Thoracic aorta (tissue), 2 donors: ENCODE measurements around the gene ZNF212. TPM values are rescaled to one million over a fixed set of nuclear protein-coding genes. Genes with fewer than 3 reads are reported as not detected.
"Not testable (repeated sequence)": the region's sequence is repeated elsewhere in the genome, so short reads cannot be mapped to it uniquely, and the experiment has no call there.

ENCODE experiments used
- ATAC-seq: fragments of 150-250 bp; one replicate; pipeline ENCODE4 v1.8.0; 2017; ENCODE audit warnings: low read depth; ENCODE audit not compliant: insufficient number of reproducible peaks, low FRiP score
- DNase-seq: peaks from one replicate; pipeline ENCODE4 v3.0.0-alpha.2; 2020; ENCODE audit warnings: low spot score
- H3K27ac ChIP-seq, 2 donors: fragments of 200-600 bp; sonication (generic); 1 replicate in 1 of 2; 2 replicates in 1 of 2; pipeline ENCODE4 v1.5.1; 2016; ENCODE audit warnings: mild to moderate bottlenecking in 2 of 2, moderate library complexity in 2 of 2
- H3K27me3 ChIP-seq: fragments of 200-600 bp; sonication (generic); replicated peaks from 2 replicates; pipeline ENCODE4 v1.6.0; 2016; ENCODE audit warnings: mild to moderate bottlenecking; ENCODE audit not compliant: insufficient read depth
- H3K36me3 ChIP-seq: fragments of 200-600 bp; sonication (generic); one replicate; pipeline ENCODE4 v1.5.1; 2016
- H3K4me1 ChIP-seq, 2 donors: fragments of 200-600 bp; sonication (generic); 1 replicate in 1 of 2; 2 replicates in 1 of 2; pipeline versions ENCODE4 v1.5.1 to v1.6.0; 2016; ENCODE audit warnings: low read depth in 2 of 2, mild to moderate bottlenecking in 1 of 2; ENCODE audit not compliant: control insufficient read depth in 1 of 2
- H3K4me3 ChIP-seq: fragments of 200-600 bp; sonication (generic); 2 replicates; pipeline ENCODE4 v1.5.1; 2016; ENCODE audit warnings: mild to moderate bottlenecking
- H3K9me3 ChIP-seq: fragments of 200-600 bp; sonication (generic); 2 replicates; pipeline ENCODE4 v1.5.1; 2016
- total RNA-seq, 2 donors: library from RNA; depleted of rRNA; stranded (reverse); fragments of >200 nt; gene quantifications; one replicate each; pipeline versions ENCODE4 v1.1.0 to v1.2.3, GENCODE V29; 2016
- TF ChIP-seq, protein P1 (sequence below): fragments of 200-600 bp; sonication (generic); IDR thresholded peaks from one replicate; pipeline ENCODE4 v1.5.1; 2019; ENCODE audit warnings: antibody characterized with exemption

Gene ZNF212
- total RNA-seq, 2 donors from 2014 or later: 6.6 to 8.3 TPM

DNA sequence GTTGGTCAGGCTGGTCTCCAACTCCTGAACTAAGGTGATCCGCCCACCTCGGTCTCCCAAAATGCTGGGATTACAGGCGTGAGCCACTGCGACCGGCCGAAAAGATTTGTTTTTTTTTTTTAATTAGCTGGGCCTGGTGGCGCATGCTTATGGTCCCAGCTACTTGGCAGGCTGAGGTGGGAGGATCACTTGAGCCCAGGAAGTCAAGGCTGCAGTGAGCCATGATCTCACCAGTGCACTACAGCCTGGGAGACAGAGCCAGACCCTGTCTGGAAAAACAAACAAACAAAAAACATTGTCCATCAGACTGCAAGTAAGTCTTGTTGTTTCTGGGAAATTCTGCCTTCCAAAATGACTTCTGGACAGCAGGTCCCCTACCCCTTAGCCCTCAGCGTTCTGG is 16.3 kb upstream of the ZNF212 start:
- Histone ChIP-seq H3K4me3 (no peak overlapping the region), H3K4me1 (no peaks in the 10 kb centered on the region), H3K27me3 (no peaks in the 10 kb centered on the region), H3K9me3 (no peaks in the 10 kb centered on the region), H3K27ac (no peak overlapping the region), H3K36me3 (peaks cover 40% of the 10 kb centered on the region)
- TF ChIP-seq, protein P1, sequence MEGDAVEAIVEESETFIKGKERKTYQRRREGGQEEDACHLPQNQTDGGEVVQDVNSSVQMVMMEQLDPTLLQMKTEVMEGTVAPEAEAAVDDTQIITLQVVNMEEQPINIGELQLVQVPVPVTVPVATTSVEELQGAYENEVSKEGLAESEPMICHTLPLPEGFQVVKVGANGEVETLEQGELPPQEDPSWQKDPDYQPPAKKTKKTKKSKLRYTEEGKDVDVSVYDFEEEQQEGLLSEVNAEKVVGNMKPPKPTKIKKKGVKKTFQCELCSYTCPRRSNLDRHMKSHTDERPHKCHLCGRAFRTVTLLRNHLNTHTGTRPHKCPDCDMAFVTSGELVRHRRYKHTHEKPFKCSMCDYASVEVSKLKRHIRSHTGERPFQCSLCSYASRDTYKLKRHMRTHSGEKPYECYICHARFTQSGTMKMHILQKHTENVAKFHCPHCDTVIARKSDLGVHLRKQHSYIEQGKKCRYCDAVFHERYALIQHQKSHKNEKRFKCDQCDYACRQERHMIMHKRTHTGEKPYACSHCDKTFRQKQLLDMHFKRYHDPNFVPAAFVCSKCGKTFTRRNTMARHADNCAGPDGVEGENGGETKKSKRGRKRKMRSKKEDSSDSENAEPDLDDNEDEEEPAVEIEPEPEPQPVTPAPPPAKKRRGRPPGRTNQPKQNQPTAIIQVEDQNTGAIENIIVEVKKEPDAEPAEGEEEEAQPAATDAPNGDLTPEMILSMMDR: no peak
- ATAC-seq (no peak), DNase-seq (no peak)

DNA sequence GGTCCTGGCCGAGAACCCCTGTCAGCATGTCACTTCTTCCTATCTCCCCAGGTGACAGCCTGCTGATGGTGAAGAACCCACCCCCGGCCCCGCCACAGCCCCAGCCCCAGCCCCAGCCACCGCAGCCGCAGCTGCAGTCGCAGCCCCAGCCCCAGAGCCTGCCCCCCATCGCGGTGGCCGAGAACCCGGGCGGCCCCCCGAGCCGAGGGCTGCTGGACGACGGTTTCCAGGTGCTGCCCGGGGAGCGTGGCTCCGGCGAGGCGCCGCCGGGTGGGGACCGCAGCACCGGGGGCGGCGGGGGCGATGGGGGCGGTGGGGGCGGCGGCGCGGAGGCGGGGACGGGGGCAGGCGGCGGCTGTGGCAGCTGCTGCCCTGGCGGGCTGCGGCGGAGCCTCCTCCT is 15.7 kb upstream of the ZNF212 start:
- TF ChIP-seq, protein P1: no peak
- DNase-seq: no peak
- H3K27ac ChIP-seq: no peak overlapping the region
- no peaks in the 10 kb centered on the region for H3K27me3 ChIP-seq
- H3K4me1 ChIP-seq: no peaks in the 10 kb centered on the region
- no peaks in the 10 kb centered on the region for H3K9me3 ChIP-seq
- peaks cover 35% of the 10 kb centered on the region for H3K36me3 ChIP-seq
- H3K4me3 ChIP-seq: no peak overlapping the region
- no peak for ATAC-seq

DNA sequence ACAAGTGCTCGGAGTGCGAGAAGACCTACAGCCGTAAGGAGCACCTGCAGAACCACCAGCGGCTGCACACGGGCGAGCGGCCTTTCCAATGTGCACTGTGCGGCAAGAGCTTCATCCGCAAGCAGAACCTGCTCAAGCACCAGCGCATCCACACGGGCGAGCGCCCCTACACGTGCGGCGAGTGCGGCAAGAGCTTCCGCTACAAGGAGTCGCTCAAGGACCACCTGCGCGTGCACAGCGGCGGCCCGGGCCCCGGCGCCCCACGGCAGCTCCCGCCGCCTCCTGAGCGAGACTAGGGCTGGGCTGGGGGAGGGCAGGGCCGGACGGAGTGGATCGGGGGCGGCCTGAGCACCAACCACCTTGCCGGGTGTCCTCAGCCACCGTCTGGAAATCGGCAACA is 15.1 kb upstream of the ZNF212 start:
- TF ChIP-seq, protein P1: no peak
- Histone ChIP-seq H3K27ac (no peak overlapping the region), H3K4me3 (no peak overlapping the region), H3K27me3 (no peaks in the 10 kb centered on the region), H3K4me1 (no peaks in the 10 kb centered on the region), H3K9me3 (no peaks in the 10 kb centered on the region), H3K36me3 (peaks cover 29% of the 10 kb centered on the region)
- ATAC-seq: no peak
- no peak for DNase-seq

DNA sequence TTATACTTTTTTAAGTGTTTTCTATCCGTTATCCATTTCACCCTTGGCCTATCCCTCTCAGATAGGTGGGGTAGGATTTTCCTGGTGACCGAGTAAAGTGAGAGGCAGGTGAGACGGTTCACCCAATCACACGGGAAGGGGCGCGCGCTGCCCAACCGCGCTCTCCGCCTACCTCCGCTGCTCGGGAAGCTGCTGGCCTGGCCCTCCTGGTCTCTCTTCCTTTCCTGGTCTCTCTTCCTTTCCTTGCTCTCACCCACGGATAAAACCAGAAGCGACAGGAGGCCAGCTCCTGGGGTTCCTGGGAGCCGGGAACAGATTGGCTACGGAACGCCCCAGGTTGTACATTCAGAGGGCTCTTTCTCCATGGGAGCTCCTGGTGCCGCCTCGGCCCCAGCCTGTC is 14.3 kb upstream of the ZNF212 start:
- Histone ChIP-seq H3K9me3 (no peaks in the 10 kb centered on the region), H3K27me3 (no peaks in the 10 kb centered on the region), H3K4me1 (no peaks in the 10 kb centered on the region), H3K4me3 (no peak overlapping the region), H3K36me3 (peaks cover 27% of the 10 kb centered on the region), H3K27ac (no peak overlapping the region)
- ATAC-seq (no peak), DNase-seq (no peak)
- TF ChIP-seq, protein P1: no peak

DNA sequence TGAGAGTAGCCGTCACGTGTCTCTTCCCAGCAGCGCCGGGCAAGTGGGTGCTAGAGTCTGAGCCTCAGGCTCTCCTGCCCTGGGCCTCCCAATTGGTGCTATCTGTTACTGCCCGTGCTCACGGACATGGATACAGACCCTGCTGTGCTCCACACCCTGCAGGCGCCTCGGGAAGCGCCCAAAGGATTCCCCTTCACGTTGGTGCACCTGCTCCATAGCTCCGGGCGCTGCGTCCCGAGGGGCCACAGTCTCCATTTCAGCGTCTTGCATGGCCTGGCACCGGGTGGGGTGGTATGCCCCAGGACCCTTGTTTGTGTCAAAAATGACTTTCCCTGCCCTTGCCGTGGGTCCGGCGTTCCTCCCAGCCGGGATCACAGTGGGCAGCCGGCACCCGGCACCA is 13.8 kb upstream of the ZNF212 start:
- H3K36me3 ChIP-seq: peaks cover 23% of the 10 kb centered on the region
- TF ChIP-seq, protein P1: no peak
- DNase-seq (no peak), ATAC-seq (no peak)
- H3K27ac ChIP-seq: no peak overlapping the region
- H3K27me3 ChIP-seq: no peaks in the 10 kb centered on the region
- H3K4me1 ChIP-seq: no peaks in the 10 kb centered on the region
- H3K4me3 ChIP-seq: no peak overlapping the region
- H3K9me3 ChIP-seq: no peaks in the 10 kb centered on the region

DNA sequence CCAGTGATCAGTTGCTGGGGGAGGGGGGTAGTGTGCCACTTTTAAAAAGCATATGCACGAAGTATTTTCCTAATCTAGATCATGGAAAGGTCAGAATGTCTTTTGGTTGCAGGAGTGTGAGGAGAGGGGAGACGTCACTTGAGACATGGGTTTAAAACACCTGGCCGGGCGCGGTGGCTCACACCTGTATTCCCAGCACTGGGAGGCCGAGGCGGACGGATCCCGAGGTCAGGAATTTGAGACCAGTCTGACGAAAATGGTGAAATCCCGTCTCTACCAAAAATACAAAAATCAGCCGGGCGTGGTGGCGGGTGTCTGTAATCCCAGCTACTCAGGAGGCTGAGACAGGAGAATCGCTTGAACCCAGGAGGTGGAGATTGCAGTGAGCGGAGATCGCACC is 13.1 kb upstream of the ZNF212 start:
- ATAC-seq, H3K9me3 ChIP-seq, H3K27ac ChIP-seq, H3K27me3 ChIP-seq, DNase-seq, H3K4me3 ChIP-seq, H3K4me1 ChIP-seq: not testable (repeated sequence)
- H3K36me3 ChIP-seq: peaks cover 23% of the 10 kb centered on the region
